ENCODE data around the gene SORCS3.

Gene SORCS3

DNA sequence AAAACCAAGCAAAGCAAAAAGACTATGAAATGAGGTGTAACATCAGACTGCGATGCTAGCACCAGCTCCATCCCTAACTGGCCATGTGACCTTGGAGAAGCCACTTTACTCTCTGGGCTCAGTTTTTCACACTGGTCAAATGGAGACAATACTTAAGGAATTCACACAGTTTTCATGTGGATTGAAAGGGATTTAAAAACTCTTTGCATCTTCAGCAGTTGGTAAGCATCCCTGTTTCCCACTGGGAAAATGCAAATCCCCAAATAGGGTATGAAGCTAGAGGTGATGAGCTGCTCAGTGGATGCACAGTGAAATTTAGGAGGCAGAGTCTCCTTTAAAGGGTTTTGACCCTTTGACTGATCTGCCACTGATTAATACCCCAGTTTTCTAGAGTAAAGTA, 240.7 kb downstream of the SORCS3 start:
- H3K9ac ChIP-seq (ENCODE audit: low read length), result no peak overlapping the region

DNA sequence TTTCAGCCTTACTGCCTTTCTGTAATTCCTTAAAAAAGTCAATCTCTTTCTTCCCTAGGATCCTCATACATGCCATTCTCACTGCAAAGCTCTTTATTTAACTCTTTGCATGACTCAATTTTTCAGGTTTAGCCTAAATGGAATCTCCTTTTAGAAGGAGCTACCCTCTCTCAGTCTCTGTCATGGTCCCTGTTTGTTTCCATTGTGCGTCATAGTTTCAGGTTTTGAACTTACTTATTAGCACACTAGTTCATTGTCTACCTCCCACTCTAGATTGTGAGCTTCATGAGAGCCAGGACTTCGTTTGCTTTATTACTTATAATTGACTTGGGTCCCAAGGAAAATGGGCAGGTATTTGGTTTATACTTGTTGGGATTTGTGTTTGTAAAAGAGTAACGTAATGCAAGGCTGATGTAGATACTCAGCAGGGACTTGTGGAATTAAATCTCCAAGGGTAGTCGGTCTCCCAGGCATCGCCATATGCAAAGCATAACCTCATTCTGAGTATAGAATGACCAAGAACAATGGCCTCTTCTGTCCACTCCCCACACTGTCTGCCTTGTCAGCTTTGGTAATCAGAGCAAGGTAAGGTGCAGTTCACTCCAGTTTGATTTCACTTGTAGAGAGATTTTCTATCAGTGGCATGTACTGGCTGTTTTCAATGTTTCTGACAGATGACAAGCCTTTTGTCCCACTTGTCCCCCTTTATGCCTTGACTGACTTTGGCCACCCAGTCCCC, 252.0 kb downstream of the SORCS3 start:
- Histone ChIP-seq H3K27ac (ENCODE audit: low read length) (no peak overlapping the region), H3K9ac (ENCODE audit: low read length) (no peak overlapping the region), H3K9me2 (replicated peaks; ENCODE audit: insufficient read depth, low read length) (no peaks in the 10 kb centered on the region), H2AFZ (ENCODE audit: low read length) (no peak overlapping the region), H3K9me3 (replicated peaks; ENCODE audit: insufficient read depth, low read length) (no peaks in the 10 kb centered on the region), H3F3A (ENCODE audit: insufficient read depth, low read length) (no peaks in the 10 kb centered on the region), H3K4me1 (ENCODE audit: low read length) (no peaks in the 10 kb centered on the region), H3K4me2 (ENCODE audit: low read depth, low read length) (no peak overlapping the region), H3K36me3 (replicated peaks; ENCODE audit: insufficient read depth, low read length) (no peaks in the 10 kb centered on the region), H3K27me3 (replicated peaks; ENCODE audit: insufficient read depth, low read length) (no peaks in the 10 kb centered on the region), H3K79me2 (ENCODE audit: low read length) (no peaks in the 10 kb centered on the region), H4K20me1 (ENCODE audit: insufficient read depth, low read length) (no peaks in the 10 kb centered on the region), H3K4me3 (ENCODE audit: low read length) (no peak overlapping the region)
- DNase-seq, result no peak
- no peak for TF ChIP-seq EZH2phosphoT487 (IDR thresholded peaks at IDR 0.05; ENCODE audit: low read length)
- no peak for TF ChIP-seq EZH2 (optimal IDR thresholded peaks at IDR 0.05; ENCODE audit: low read depth, low read length)
- TF ChIP-seq, protein P1, sequence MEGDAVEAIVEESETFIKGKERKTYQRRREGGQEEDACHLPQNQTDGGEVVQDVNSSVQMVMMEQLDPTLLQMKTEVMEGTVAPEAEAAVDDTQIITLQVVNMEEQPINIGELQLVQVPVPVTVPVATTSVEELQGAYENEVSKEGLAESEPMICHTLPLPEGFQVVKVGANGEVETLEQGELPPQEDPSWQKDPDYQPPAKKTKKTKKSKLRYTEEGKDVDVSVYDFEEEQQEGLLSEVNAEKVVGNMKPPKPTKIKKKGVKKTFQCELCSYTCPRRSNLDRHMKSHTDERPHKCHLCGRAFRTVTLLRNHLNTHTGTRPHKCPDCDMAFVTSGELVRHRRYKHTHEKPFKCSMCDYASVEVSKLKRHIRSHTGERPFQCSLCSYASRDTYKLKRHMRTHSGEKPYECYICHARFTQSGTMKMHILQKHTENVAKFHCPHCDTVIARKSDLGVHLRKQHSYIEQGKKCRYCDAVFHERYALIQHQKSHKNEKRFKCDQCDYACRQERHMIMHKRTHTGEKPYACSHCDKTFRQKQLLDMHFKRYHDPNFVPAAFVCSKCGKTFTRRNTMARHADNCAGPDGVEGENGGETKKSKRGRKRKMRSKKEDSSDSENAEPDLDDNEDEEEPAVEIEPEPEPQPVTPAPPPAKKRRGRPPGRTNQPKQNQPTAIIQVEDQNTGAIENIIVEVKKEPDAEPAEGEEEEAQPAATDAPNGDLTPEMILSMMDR (IDR thresholded peaks at IDR 0.05; ENCODE audit: low read length), result no peak

More for the DNA sequence above, 240.7 kb downstream of the SORCS3 start:
- no peak overlapping the region for H3K27ac ChIP-seq (ENCODE audit: low read length)
- H3K79me2 ChIP-seq (ENCODE audit: low read length), result no peaks in the 10 kb centered on the region
- H4K20me1 ChIP-seq (ENCODE audit: insufficient read depth, low read length), result no peaks in the 10 kb centered on the region
- no peak for TF ChIP-seq EZH2phosphoT487 (IDR thresholded peaks at IDR 0.05; ENCODE audit: low read length)
- TF ChIP-seq, protein P1 (IDR thresholded peaks at IDR 0.05; ENCODE audit: low read length), result no peak
- no peak for TF ChIP-seq EZH2 (optimal IDR thresholded peaks at IDR 0.05; ENCODE audit: low read depth, low read length)
- no peaks in the 10 kb centered on the region for H3K27me3 ChIP-seq (replicated peaks; ENCODE audit: insufficient read depth, low read length)
- H2AFZ ChIP-seq (ENCODE audit: low read length), result no peak overlapping the region
- H3K9me3 ChIP-seq (replicated peaks; ENCODE audit: insufficient read depth, low read length), result no peaks in the 10 kb centered on the region
- H3K4me3 ChIP-seq (ENCODE audit: low read length), result no peak overlapping the region
- no peaks in the 10 kb centered on the region for H3K36me3 ChIP-seq (replicated peaks; ENCODE audit: insufficient read depth, low read length)
- no peak for DNase-seq
- H3F3A ChIP-seq (ENCODE audit: insufficient read depth, low read length), result no peaks in the 10 kb centered on the region
- H3K4me2 ChIP-seq (ENCODE audit: low read depth, low read length), result no peak overlapping the region
- no peaks in the 10 kb centered on the region for H3K9me2 ChIP-seq (replicated peaks; ENCODE audit: insufficient read depth, low read length)
- H3K4me1 ChIP-seq (ENCODE audit: low read length), result no peaks in the 10 kb centered on the region

GRCh38 chr10:104893701-104894100, 252.6 kb downstream of the SORCS3 start:
- no peaks in the 10 kb centered on the region for H3K9me2 ChIP-seq (replicated peaks; ENCODE audit: insufficient read depth, low read length)
- H3K4me1 ChIP-seq (ENCODE audit: low read length), result no peaks in the 10 kb centered on the region
- no peaks in the 10 kb centered on the region for H3F3A ChIP-seq (ENCODE audit: insufficient read depth, low read length)
- H3K9me3 ChIP-seq (replicated peaks; ENCODE audit: insufficient read depth, low read length), result no peaks in the 10 kb centered on the region
- H3K4me2 ChIP-seq (ENCODE audit: low read depth, low read length), result no peak overlapping the region
- TF ChIP-seq, protein P1 (IDR thresholded peaks at IDR 0.05; ENCODE audit: low read length), result no peak
- TF ChIP-seq EZH2 (optimal IDR thresholded peaks at IDR 0.05; ENCODE audit: low read depth, low read length) (no peak), EZH2phosphoT487 (IDR thresholded peaks at IDR 0.05; ENCODE audit: low read length) (no peak)
- H3K4me3 ChIP-seq (ENCODE audit: low read length), result no peak overlapping the region
- H3K9ac ChIP-seq (ENCODE audit: low read length), result no peak overlapping the region
- no peak for DNase-seq
- H3K36me3 ChIP-seq (replicated peaks; ENCODE audit: insufficient read depth, low read length), result no peaks in the 10 kb centered on the region
- H2AFZ ChIP-seq (ENCODE audit: low read length), result no peak overlapping the region
- H3K27me3 ChIP-seq (replicated peaks; ENCODE audit: insufficient read depth, low read length), result no peaks in the 10 kb centered on the region
- no peak overlapping the region for H3K27ac ChIP-seq (ENCODE audit: low read length)
- H3K79me2 ChIP-seq (ENCODE audit: low read length), result no peaks in the 10 kb centered on the region
- no peaks in the 10 kb centered on the region for H4K20me1 ChIP-seq (ENCODE audit: insufficient read depth, low read length)

Measured in MM.1S (cell line).